Frontal cortex (tissue), 4 donors: Measurements from ENCODE around the gene CDS2. TPM values are rescaled to one million over a fixed set of nuclear protein-coding genes. Genes with fewer than 3 reads are reported as not detected.
A peak's percentile ranks its signal among the peaks of the same experiment; 100 is the strongest.
"Not testable (repeated sequence)": the region's sequence is repeated elsewhere in the genome, so short reads cannot be mapped to it uniquely, and the experiment has no call there.

Source experiments
- DNase-seq, 2 donors: peaks; one replicate each; pipeline ENCODE4 v3.0.0; 2012; ENCODE audit warnings: low spot score in 2 of 2
- FAIRE-seq: peaks from 2 replicates; lab custom pipeline; 2012; peaks lifted over from hg19 to GRCh38; lab: Jason Lieb, UNC
- total RNA-seq: library from RNA; depleted of rRNA; stranded (reverse); fragments of >200 nt; gene quantifications from one replicate; pipeline ENCODE4 v1.2.3, GENCODE V29; 2014
- donor health status: control.
- donor health status: control.
- donor health status: control.

The CDS2 gene
- 69.3 TPM for total RNA-seq

GRCh38 chr20:5126512-5127203 is at the start of gene CDS2:
Gene CDS2 (plus strand): TSS chr20:5127008. CDS start chr20:5127093, 85 bp downstream.
- FAIRE-seq (no peak), DNase-seq (peak; percentile 95 to 96)

DNA sequence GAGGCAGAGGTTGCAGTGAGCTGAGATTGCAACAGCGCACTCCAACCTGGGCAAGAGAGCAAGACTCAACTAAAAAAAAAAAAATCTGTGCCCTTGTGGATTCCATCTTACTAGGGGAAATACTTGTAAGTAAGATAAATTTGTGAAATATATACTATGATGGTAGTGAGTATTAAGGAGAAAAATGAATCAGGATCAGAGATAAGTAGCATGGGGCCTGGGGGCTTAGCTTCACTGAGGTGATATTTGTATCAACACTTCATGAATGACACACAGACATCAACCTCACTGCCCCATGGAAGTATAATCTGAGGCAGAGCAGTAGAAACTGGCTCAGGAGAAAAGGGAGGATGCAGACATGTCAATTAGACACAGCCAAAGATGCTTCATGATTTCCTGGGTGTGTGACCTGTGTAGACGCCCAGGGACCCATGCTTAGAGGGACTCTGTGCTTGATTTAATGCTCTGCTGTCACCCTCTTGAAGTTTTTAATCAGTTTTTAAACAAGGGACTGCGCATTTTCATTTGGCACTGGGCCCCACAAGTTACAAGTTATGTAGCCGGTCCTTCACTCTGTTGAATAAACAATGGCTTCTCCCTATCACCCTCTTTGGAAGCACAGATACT is 48.9 kb upstream of the CDS2 start:
- FAIRE-seq (no peak), DNase-seq (no peak)

GRCh38 chr20:5078399-5078958 is 48.3 kb upstream of the CDS2 start:
- FAIRE-seq (no peak), DNase-seq (no peak)

- no peak for DNase-seq
- FAIRE-seq = no peak
Observed at GRCh38 chr20:5080384-5080877, 46.4 kb upstream of the CDS2 start.

- FAIRE-seq = no peak
- no peak for DNase-seq
Observed at GRCh38 chr20:5085380-5085779, 41.4 kb upstream of the CDS2 start.

GRCh38 chr20:5088688-5089087 is 38.1 kb upstream of the CDS2 start:
- DNase-seq (no peak), FAIRE-seq (no peak)

GRCh38 chr20:5090191-5090590 is 36.6 kb upstream of the CDS2 start:
- no peak for FAIRE-seq
- no peak for DNase-seq

GRCh38 chr20:5091902-5092301 is 34.9 kb upstream of the CDS2 start:
- no peak for DNase-seq
- FAIRE-seq = no peak

GRCh38 chr20:5092765-5093339 is 34.0 kb upstream of the CDS2 start:
- no peak for FAIRE-seq
- no peak for DNase-seq

DNA sequence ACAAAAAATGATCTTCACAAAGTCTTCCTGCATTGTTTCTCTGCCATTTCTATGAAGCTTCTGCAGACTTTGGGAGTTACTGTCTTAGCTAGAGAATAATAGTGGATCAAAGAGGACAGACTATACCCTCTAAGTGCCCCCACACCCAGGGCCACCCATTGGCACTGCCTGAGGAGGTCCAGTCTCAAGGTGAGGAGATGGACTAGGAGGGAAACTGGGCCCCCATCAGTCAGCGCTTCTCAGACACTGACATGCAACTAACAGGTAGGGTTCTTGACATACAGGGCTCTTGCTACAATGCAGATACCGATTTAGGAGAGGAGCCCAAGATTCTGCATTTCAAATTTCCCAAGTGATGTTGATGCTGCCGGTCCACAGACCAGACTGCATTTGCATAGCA is 31.4 kb upstream of the CDS2 start:
- FAIRE-seq (no peak), DNase-seq (no peak)

DNA sequence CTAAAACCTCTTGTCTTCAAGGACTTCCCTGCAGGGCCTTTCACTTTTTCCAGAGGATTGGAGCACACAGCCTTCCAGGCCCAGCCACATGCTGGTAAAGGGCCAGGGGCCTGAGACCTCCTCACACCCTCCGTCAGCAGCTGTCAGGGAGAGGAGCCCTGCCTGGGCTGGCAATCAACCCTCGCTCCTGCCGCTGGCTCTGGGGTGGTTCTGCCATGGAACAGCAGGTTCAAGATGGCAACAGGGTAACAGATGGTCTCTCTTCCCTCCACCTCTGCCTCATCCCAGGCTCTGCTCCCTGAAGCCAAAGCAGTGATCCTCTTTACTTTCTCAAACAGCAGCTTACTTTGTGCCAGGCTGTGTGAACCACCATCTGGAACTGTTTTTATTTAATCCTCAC is 30.9 kb upstream of the CDS2 start:
- DNase-seq (no peak), FAIRE-seq (no peak)

DNA sequence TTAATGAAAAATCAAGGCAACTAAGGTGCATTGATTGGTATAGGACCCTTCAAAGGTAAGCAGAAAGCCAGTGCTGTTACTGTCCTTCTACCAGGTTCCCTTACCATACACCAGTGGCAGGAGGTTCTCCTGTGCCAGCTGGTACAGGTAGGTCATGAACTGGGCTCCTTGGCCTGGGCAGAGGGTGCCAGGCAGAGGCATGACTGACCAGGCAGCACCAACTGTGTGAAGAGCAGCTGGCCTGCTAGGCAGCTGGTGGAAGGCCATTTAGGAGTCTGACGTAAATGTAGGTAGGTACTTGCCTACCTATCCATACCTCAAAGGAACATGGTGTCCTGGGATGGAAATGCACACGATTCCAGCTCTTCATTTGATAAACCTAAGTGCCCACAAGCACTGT is 30.3 kb upstream of the CDS2 start:
- FAIRE-seq (no peak), DNase-seq (no peak)

- not testable (repeated sequence) for FAIRE-seq, DNase-seq
Observed at GRCh38 chr20:5099009-5099408, 27.8 kb upstream of the CDS2 start.

- FAIRE-seq, DNase-seq: not testable (repeated sequence)
Observed at GRCh38 chr20:5099909-5100308, 26.9 kb upstream of the CDS2 start.

DNA sequence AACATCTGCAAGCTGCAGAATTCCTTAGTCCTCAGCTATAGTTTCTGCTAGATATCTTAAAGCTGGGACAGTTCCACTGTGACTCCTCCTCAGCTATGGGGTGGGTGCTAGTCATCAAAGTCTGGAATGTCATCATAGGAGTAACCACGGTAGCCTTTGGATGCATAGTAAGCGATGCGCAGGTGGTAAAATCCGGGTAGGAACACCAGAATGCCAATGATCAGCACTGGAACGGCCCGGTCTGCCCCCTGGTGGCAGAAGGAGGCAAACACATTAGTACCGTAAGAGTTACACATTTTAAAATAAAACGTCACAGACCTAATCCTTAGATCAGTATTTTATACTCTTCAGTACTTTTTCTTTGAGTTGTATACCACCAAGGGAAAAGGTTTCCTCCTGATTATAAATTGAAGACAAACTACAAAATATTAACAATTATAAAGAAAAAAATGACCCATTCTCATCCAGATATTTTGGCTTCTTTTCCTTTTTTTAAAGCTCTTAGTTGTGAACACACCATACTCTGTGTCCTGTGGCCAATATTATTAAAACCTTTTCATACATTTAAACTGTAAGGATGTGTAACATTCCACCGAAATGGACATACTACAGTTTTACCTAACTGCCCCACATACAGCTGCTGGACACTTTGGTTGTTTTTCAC is 26.0 kb upstream of the CDS2 start:
- FAIRE-seq (no peak), DNase-seq (peak in 1 of 2 donors; percentile 62)

DNA sequence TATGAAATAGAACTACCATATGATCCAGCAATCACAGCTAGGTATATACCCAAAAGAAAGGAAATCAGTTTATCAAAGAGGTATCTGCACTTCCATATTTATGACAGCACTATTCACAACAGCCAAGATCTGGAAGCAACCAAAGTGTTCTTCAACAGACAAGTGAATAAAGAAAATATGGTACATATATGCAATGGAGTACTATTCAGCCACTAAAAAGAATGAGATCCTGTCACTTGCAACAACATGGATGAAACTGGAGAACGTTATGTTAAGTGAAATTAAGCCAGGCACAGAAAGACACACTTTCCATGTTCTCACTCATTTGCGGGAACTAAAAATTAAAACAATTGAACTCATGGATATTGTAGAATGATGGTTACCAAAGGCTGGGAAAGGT is 22.3 kb upstream of the CDS2 start:
- no peak for FAIRE-seq
- no peak for DNase-seq

DNA sequence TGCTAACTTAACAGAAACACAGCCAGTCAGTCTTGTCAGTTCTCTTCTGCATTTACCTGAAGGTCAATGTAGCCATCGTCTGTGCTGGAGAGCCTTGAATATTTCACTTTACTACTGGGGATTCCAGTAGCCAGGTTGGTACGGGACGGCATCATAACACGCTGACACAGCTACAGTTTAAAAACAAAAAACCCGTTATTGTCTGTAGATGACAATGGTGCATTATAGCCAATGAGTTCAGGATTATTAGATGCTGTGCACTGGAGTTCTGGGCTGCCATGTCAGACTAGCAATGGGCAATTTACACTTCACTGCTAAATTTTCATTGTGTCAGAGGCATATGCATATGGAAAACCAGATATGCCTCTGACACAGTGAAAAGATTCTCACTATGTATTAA is 17.5 kb upstream of the CDS2 start:
- DNase-seq = no peak
- no peak for FAIRE-seq

GRCh38 chr20:5113615-5113986 is 13.2 kb upstream of the CDS2 start:
- FAIRE-seq = no peak

DNA sequence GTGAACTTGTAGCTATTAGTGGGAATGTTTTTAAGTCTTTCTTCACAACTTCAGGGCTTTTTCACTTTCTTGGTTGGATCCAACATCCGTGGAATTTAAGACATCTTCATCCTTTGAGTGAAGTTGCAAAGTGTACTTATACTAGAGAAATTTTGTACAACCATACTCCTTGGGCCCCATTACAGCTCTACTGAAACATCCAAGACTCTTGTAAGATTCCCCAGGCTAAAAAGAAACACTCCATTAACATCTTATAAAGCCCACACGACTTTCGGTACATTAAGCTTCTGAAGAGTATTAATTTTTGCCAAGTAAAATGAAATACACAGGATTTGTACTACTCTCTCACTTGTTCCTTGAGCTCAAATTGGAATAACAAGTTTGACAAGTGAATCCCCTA is 12.4 kb upstream of the CDS2 start:
- no peak for DNase-seq
- FAIRE-seq = no peak

More at GRCh38 chr20:5113615-5113986, 13.2 kb upstream of the CDS2 start:
- DNase-seq = no peak

DNA sequence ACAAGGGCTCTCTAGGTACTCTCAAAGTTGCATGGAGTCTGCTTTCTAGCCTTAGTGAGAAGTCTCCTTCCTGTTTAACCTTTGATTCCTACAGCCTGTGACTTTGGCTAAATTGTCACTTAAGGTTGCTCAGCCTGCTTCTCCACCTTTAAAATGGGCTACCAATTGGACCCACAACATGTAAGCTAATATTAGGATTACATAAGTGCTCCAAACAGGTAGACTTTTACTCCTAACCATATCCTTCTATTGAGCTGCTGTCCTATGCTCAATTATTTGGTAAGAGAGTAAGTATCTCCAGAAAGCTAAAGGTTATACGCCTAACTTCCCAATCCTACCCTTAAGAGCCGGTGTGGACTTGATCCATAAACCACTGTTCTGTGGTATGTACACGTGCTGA is 9.9 kb upstream of the CDS2 start:
- DNase-seq (no peak), FAIRE-seq (no peak)
